ENCODE results near the gene TTC22.

TTC22 gene

GRCh38 chr1:54800899-54801759 lies at the start of gene TTC22:
TSS of gene TTC22 (minus strand) at chr1:54801323. CDS start at chr1:54801163, 160 bp downstream.
- DNase-seq (ENCODE audit: low read depth, low spot score): peak; percentile 34

- no peak for DNase-seq (ENCODE audit: low read depth, low spot score)
Measured at GRCh38 chr1:54850737-54851136, 49.6 kb upstream of the TTC22 start.

- no peak for DNase-seq (ENCODE audit: low read depth, low spot score)
Measured at GRCh38 chr1:54850069-54850730, 49.1 kb upstream of the TTC22 start.

GRCh38 chr1:54849219-54850068 lies 48.3 kb upstream of the TTC22 start:
- DNase-seq (ENCODE audit: low read depth, low spot score): no peak

GRCh38 chr1:54848134-54848948 lies 47.2 kb upstream of the TTC22 start:
- no peak for DNase-seq (ENCODE audit: low read depth, low spot score)

GRCh38 chr1:54846716-54847284 lies 45.7 kb upstream of the TTC22 start:
- no peak for DNase-seq (ENCODE audit: low read depth, low spot score)

GRCh38 chr1:54846301-54846700 lies 45.2 kb upstream of the TTC22 start:
- no peak for DNase-seq (ENCODE audit: low read depth, low spot score)

GRCh38 chr1:54845772-54846171 lies 44.6 kb upstream of the TTC22 start:
- no peak for DNase-seq (ENCODE audit: low read depth, low spot score)

- no peak for DNase-seq (ENCODE audit: low read depth, low spot score)
Measured at GRCh38 chr1:54844564-54844963, 43.4 kb upstream of the TTC22 start.

GRCh38 chr1:54843449-54843848 lies 42.3 kb upstream of the TTC22 start:
- DNase-seq (ENCODE audit: low read depth, low spot score): no peak

- no peak for DNase-seq (ENCODE audit: low read depth, low spot score)
Measured at GRCh38 chr1:54842963-54843362, 41.8 kb upstream of the TTC22 start.

- DNase-seq (ENCODE audit: low read depth, low spot score): no peak
Measured at GRCh38 chr1:54842206-54842915, 41.2 kb upstream of the TTC22 start.

- no peak for DNase-seq (ENCODE audit: low read depth, low spot score)
Measured at GRCh38 chr1:54839824-54840223, 38.7 kb upstream of the TTC22 start.

GRCh38 chr1:54838565-54839180 lies 37.5 kb upstream of the TTC22 start:
- DNase-seq (ENCODE audit: low read depth, low spot score): no peak

GRCh38 chr1:54837002-54837853 lies 36.1 kb upstream of the TTC22 start:
- DNase-seq (ENCODE audit: low read depth, low spot score): no peak

- no peak for DNase-seq (ENCODE audit: low read depth, low spot score)
Measured at GRCh38 chr1:54836594-54836993, 35.5 kb upstream of the TTC22 start.

- no peak for DNase-seq (ENCODE audit: low read depth, low spot score)
Measured at GRCh38 chr1:54835970-54836369, 34.8 kb upstream of the TTC22 start.

- DNase-seq (ENCODE audit: low read depth, low spot score): no peak
Measured at GRCh38 chr1:54835131-54835898, 34.2 kb upstream of the TTC22 start.

Data from activated naive CD8-positive, alpha-beta T cell treated with anti-CD3 and anti-CD28 coated beads, Interleukin-2, amount 50 U/mL, for 16 hours (primary cell).